Coronary artery (tissue), 2 donors: ENCODE results near the gene THTPA.
"Not testable (repeated sequence)": the region's sequence is repeated elsewhere in the genome, so short reads cannot be mapped to it uniquely, and the experiment has no call there.

Experiments
- DNase-seq: peaks from one replicate; pipeline ENCODE4 v3.0.0-alpha.2; 2017; ENCODE audit warnings: low spot score
- H3K27ac ChIP-seq, 2 donors: fragments of 200-600 bp; sonication (generic); one replicate each; pipeline ENCODE4 v1.5.1; 2016 to 2019
- H3K4me3 ChIP-seq: fragments of 200-600 bp; sonication (generic); 2 replicates; pipeline ENCODE4 v1.5.1; 2016; ENCODE audit warnings: mild to moderate bottlenecking, moderate library complexity
- TF ChIP-seq, protein P1 (sequence below): fragments of 200-600 bp; sonication (generic); IDR thresholded peaks from one replicate; pipeline ENCODE4 v1.5.1; 2019; ENCODE audit warnings: antibody characterized with exemption

Gene THTPA

DNA sequence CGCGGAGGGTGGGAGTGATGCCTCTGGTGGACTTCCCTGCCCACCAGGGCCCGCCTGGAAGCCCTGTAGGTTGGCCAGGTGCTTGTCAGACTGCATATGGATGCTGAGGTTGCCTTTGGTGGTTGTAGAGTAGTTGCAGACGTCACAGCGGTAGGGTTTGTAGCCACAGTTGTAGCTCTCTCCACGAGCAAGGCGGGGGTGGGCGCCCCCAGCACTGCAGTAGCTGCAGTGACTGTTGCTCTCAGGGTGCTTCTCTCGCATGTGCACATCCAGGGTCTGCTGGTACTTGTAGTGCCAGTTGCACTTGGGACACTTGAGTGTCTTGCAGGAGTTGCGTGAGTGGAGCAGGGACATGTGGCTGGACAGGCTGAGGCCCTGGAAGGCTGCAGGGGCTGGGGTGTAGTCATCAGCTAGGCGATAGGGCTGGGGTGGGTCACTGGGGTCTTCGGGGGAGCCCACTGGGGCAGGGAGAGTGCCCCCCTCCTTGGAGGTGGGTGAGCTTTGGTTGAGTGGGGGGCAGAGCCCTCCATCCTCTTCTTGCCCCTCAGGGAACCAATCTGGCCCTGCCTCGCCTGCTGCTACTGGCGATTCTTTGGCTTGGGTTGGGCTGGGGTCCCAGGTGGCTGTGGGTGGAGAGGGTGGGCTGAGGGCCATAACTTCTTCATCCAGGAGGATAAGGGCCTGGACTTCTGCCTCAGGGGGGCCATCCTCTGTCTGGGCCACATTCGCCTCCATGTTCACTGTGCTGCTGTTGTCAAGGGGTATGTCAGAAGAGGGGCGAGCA, 22.2 kb upstream of the THTPA start:
- Histone ChIP-seq H3K27ac (no peak overlapping the region), H3K4me3 (no peak overlapping the region)
- no peak for DNase-seq
- TF ChIP-seq, protein P1, sequence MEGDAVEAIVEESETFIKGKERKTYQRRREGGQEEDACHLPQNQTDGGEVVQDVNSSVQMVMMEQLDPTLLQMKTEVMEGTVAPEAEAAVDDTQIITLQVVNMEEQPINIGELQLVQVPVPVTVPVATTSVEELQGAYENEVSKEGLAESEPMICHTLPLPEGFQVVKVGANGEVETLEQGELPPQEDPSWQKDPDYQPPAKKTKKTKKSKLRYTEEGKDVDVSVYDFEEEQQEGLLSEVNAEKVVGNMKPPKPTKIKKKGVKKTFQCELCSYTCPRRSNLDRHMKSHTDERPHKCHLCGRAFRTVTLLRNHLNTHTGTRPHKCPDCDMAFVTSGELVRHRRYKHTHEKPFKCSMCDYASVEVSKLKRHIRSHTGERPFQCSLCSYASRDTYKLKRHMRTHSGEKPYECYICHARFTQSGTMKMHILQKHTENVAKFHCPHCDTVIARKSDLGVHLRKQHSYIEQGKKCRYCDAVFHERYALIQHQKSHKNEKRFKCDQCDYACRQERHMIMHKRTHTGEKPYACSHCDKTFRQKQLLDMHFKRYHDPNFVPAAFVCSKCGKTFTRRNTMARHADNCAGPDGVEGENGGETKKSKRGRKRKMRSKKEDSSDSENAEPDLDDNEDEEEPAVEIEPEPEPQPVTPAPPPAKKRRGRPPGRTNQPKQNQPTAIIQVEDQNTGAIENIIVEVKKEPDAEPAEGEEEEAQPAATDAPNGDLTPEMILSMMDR, result no peak

DNA sequence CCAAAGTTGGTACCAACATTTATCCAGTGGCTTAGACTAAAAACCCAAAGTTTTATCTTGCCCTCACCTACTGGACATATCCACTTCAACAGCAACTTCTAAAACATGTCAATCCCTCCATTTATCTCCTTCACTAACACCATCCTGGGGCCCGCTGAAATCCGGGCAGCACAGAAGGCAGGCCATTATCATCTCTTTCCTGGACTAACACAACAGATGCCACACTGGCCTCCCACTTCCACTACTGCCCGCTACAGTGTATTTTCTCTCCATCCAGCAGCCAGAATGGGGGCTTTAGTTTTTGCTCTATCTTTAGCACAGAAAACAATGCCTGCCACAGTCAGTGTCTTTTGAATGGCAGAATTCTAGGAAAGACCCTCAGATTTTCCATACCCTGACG, 20.1 kb upstream of the THTPA start:
- no peak overlapping the region for H3K27ac ChIP-seq
- TF ChIP-seq, protein P1, result no peak
- no peak overlapping the region for H3K4me3 ChIP-seq
- no peak for DNase-seq

DNA sequence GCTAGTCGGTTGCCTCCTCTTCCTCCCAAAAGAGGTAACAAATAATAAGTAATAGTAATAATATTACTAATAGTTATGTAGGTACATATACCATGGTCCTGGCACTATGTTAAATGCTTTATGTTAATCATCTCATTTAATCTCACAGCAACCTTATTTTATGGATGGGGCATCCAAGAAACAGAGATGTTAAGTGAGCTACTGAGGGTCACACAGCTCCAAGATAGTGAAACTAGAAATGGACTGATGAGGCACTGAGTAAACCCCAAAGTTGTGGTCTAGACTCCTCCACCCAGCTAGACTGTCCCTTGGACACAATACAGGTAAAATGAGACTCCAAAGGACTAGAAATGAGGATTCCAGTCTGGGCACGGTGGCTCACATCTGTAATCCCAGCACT, 19.6 kb upstream of the THTPA start:
- Histone ChIP-seq H3K27ac (no peak overlapping the region), H3K4me3 (no peak overlapping the region)
- TF ChIP-seq, protein P1, result no peak
- DNase-seq, result no peak

DNA sequence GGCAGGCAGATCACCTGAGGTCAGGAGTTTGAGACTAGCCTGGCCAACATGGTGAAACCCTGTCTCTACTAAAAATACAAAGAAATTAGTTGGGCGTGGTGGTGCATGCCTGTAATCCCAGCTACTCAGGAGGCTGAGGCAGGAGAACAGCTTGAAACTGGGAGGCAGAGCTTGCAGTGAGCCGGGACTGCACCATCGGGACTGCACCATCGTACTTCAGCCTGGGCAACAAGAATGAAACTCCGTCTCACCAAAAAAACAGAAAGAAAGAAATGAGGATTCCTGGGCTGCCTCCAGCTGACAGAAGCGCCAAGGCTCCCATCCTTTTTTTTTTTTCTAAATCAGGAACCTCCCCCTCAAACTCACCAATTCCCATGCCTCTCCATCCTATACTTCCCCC, 19.2 kb upstream of the THTPA start:
- not testable (repeated sequence) for DNase-seq, H3K4me3 ChIP-seq, H3K27ac ChIP-seq

DNA sequence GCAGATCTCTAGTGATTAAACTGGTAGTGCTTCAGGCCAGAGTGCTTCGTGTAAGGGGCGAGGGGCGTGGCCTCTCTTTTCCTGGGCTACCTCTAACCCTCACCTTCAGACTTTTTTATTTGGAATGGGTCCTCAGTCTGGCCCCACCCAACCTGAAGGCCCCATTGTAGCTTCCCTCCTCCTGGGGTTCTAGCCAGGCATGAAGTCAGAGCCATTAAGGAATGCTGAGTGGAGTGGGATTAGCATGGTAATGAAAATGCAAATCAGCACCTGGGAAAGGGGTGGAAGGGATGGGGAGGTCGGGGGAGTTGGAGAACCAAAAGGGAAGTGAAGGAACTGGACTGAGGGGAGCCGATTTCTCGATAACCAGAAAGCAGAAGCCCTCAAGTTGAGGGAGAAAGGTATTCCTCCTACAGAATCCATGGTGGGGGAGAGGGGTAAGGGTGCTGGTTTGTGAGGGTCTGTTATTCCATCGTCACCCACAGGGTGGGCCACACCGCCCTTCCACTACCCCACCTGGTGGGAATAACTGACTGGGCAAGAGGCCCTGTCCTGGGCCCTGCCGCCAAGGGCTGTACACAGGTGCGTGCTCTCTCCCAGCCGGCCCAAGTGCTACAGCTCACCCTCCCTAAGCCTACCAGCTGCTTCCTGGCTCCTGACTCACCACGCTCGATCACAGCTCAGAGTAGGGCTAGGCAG, 18.6 kb upstream of the THTPA start:
- TF ChIP-seq, protein P1, result no peak
- Histone ChIP-seq H3K4me3 (no peak overlapping the region), H3K27ac (no peak overlapping the region)
- no peak for DNase-seq

DNA sequence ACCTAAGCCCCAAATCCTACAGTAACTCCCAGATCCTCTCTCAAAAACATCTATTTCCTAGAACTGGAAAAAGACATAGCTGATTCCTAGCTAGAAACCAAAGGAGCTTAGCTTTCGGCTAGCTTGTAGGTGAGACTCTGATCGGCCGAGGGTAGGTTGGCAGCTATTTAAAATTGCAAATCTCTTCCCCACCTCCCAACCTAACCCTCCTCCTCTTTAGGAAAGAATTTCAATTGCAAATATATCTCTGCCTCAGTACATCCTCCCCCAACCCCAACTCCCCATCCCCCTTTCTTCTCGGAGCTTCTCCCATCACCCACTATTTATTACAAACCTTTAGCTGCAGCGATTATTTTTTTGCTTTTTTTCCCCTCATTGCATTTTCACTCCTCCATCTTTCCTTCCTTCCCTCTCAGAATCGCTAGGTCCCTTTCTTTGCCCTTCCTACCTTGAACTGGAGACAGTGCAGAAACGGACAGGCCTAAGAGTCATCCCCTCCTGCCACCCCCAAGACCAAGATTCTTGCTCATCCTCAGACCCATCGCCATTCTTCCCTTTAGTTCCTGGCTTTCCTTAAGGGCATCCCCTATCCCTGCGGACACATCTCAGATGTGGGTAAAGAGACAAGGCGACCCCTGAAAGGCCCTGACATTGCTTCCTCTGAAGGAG, 17.9 kb upstream of the THTPA start:
- TF ChIP-seq, protein P1, result no peak
- DNase-seq, result no peak
- H3K4me3 ChIP-seq, result no peak overlapping the region
- no peak overlapping the region for H3K27ac ChIP-seq

DNA sequence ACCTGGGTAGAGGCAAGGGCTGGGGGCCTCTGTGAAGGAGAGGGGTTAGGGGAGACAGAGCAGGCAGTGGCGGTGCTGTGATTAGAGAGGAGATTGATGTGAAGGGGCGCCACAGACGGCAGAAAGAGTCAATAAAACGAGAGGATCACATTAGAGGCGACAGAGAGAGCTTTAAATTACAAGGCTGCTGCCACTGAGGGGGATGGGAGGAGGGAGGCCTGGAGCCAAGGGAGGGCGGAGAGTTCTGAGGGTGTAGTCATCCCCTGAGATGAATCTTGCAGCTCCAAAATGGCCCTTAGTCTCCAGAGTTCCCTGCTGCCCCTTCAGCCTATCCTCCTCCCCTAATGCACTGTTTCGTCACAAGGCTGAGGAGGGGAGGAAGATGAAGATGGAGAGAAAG, 17.3 kb upstream of the THTPA start:
- no peak for DNase-seq
- Histone ChIP-seq H3K4me3 (no peak overlapping the region), H3K27ac (no peak overlapping the region)

More for the DNA sequence above, 17.3 kb upstream of the THTPA start:
- TF ChIP-seq, protein P1, result no peak
